ENCODE data around the gene TDRD6.
"Not testable (repeated sequence)": the region's sequence is repeated elsewhere in the genome, so short reads cannot be mapped to it uniquely, and the experiment has no call there.

The TDRD6 gene

DNA sequence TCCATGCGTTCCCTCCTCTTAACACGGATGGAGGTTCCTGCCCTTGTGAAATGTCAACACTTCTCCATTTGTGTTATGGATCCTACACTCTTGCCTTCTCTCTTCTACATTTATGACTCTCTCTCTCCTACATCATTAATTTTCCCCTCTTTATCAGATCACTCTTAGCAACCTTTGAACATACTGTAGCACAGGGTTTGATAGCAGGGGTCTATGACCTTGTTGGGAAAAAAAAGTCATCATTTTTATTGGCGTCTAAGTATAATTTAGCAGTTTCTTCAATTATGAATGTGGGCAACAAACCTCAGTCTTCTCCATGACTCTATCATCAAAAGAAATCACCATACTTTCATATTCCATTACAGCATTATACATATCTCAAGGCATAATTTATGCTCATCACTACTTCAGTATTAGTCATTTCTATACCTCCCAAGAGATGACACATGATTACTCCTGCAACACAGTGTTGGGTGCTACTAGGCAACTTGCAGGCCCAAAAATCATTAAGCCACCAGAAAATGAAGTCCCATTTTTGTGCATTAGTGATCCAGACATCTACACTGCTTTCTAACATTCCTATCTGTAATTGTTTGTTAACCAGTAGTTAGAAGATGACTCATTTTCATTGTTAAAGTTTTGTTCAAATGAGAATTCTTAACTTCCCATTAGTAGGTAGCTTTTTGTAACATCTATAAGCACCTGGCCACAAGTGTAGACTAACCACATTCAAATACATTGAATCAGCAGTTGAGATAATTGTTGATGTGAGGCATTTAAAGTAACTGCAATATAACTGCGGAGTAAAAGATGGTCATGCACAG lies 44.5 kb upstream of the TDRD6 start:
- H3K27me3 ChIP-seq (ENCODE audit: insufficient read depth, poor library complexity, severe bottlenecking): no peaks in the 10 kb centered on the region
- no peak overlapping the region for H3K27ac ChIP-seq (replicated peaks)
- TF ChIP-seq GABPA (IDR thresholded peaks at IDR 0.05; ENCODE audit: low read depth) (no peak), POLR2AphosphoS5 (IDR thresholded peaks at IDR 0.05; ENCODE audit: low read depth) (no peak), SPI1 (IDR thresholded peaks at IDR 0.05; ENCODE audit: borderline replicate concordance, low read depth) (no peak)
- TF ChIP-seq, protein P1, sequence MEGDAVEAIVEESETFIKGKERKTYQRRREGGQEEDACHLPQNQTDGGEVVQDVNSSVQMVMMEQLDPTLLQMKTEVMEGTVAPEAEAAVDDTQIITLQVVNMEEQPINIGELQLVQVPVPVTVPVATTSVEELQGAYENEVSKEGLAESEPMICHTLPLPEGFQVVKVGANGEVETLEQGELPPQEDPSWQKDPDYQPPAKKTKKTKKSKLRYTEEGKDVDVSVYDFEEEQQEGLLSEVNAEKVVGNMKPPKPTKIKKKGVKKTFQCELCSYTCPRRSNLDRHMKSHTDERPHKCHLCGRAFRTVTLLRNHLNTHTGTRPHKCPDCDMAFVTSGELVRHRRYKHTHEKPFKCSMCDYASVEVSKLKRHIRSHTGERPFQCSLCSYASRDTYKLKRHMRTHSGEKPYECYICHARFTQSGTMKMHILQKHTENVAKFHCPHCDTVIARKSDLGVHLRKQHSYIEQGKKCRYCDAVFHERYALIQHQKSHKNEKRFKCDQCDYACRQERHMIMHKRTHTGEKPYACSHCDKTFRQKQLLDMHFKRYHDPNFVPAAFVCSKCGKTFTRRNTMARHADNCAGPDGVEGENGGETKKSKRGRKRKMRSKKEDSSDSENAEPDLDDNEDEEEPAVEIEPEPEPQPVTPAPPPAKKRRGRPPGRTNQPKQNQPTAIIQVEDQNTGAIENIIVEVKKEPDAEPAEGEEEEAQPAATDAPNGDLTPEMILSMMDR (IDR thresholded peaks at IDR 0.05; ENCODE audit: insufficient read depth, low read length): no peak
- TF ChIP-seq, protein P2, sequence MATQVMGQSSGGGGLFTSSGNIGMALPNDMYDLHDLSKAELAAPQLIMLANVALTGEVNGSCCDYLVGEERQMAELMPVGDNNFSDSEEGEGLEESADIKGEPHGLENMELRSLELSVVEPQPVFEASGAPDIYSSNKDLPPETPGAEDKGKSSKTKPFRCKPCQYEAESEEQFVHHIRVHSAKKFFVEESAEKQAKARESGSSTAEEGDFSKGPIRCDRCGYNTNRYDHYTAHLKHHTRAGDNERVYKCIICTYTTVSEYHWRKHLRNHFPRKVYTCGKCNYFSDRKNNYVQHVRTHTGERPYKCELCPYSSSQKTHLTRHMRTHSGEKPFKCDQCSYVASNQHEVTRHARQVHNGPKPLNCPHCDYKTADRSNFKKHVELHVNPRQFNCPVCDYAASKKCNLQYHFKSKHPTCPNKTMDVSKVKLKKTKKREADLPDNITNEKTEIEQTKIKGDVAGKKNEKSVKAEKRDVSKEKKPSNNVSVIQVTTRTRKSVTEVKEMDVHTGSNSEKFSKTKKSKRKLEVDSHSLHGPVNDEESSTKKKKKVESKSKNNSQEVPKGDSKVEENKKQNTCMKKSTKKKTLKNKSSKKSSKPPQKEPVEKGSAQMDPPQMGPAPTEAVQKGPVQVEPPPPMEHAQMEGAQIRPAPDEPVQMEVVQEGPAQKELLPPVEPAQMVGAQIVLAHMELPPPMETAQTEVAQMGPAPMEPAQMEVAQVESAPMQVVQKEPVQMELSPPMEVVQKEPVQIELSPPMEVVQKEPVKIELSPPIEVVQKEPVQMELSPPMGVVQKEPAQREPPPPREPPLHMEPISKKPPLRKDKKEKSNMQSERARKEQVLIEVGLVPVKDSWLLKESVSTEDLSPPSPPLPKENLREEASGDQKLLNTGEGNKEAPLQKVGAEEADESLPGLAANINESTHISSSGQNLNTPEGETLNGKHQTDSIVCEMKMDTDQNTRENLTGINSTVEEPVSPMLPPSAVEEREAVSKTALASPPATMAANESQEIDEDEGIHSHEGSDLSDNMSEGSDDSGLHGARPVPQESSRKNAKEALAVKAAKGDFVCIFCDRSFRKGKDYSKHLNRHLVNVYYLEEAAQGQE (IDR thresholded peaks at IDR 0.05; ENCODE audit: insufficient replicate concordance, low read depth): no peak
- no peak overlapping the region for H3K4me3 ChIP-seq (replicated peaks; ENCODE audit: insufficient read depth, low read length)
- DNase-seq (ENCODE audit: low read depth in 1 of 2, low spot score in 1 of 2): no peak

DNA sequence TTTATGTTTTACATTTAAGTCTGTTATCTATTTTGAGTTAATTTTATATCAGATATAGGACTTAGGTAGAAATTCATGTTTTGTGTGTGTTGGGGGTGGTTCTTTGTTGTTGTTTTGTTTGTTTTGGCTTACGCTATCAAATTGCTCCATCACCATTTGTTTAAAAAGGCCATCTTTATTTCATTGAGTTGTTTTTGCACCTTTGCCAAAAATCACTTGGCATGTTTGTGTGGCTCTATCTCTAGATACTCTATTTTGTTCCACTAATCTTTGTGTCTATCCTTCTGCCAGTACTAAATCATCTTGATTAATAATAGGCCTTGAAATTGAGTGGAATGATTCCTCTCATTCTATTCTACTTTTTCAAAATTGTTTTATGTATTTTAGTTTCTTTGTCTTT lies 42.4 kb upstream of the TDRD6 start:
- DNase-seq (ENCODE audit: low read depth in 1 of 2, low spot score in 1 of 2): no peak
- TF ChIP-seq POLR2AphosphoS5 (IDR thresholded peaks at IDR 0.05; ENCODE audit: low read depth): no peak
- TF ChIP-seq GABPA (IDR thresholded peaks at IDR 0.05; ENCODE audit: low read depth): no peak
- TF ChIP-seq, protein P2 (IDR thresholded peaks at IDR 0.05; ENCODE audit: insufficient replicate concordance, low read depth): no peak
- TF ChIP-seq, protein P1 (IDR thresholded peaks at IDR 0.05; ENCODE audit: insufficient read depth, low read length): no peak
- no peak for TF ChIP-seq SPI1 (IDR thresholded peaks at IDR 0.05; ENCODE audit: borderline replicate concordance, low read depth)
- Histone ChIP-seq H3K4me3 (replicated peaks; ENCODE audit: insufficient read depth, low read length) (no peak overlapping the region), H3K27me3 (ENCODE audit: insufficient read depth, poor library complexity, severe bottlenecking) (no peaks in the 10 kb centered on the region), H3K27ac (replicated peaks) (no peak overlapping the region)

DNA sequence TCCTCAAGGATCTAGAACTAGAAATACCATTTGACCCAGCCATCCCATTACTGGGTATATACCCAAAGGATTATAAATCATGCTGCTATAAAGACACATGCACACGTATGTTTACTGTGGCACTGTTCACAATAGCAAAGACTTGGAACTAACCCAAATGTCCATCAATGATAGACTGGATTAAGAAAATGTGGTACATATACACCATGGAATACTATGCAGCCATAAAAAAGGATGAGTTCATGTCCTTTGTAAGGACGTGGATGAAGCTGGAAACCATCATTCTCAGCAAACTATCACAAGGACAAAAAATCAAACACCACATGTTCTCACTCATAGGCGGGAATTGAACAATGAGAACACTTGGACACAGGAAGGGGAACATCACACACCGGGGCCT lies 39.6 kb upstream of the TDRD6 start:
- not testable (repeated sequence) for DNase-seq (ENCODE audit: low read depth in 1 of 2, low spot score in 1 of 2)

DNA sequence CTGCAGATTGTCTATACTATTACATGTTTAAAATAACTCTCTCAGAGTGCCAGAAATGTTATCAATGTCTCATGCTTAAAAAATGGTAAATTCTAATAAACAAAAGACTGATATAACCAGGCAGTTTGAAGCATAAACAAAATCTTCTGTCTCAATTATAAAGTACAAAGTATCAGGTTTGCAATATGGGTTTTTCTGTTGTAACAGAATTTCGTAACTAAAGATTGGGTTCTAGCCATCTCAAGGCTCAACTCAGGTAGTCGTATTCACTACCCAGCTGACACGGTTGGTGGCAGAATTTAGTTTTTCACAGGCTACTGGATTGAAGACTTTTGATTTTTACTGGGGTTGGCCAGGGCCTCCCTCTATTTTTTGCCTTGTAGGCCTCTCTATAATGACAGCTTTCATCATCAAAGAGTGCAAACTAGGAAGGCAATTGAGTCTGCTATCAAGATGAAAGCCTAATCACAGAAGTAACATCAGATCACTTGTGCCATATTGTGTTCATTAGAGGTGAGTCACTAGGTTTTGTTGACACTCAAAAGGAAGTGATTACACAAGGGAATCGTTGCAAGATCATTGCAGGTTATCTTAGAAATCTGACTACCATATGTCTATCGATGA lies 38.7 kb upstream of the TDRD6 start:
- H3K27ac ChIP-seq (replicated peaks): no peak overlapping the region
- no peak overlapping the region for H3K4me3 ChIP-seq (replicated peaks; ENCODE audit: insufficient read depth, low read length)
- TF ChIP-seq, protein P1 (IDR thresholded peaks at IDR 0.05; ENCODE audit: insufficient read depth, low read length): no peak
- no peak for TF ChIP-seq GABPA (IDR thresholded peaks at IDR 0.05; ENCODE audit: low read depth)
- TF ChIP-seq, protein P2 (IDR thresholded peaks at IDR 0.05; ENCODE audit: insufficient replicate concordance, low read depth): no peak
- TF ChIP-seq SPI1 (IDR thresholded peaks at IDR 0.05; ENCODE audit: borderline replicate concordance, low read depth): no peak
- TF ChIP-seq POLR2AphosphoS5 (IDR thresholded peaks at IDR 0.05; ENCODE audit: low read depth): no peak
- H3K27me3 ChIP-seq (ENCODE audit: insufficient read depth, poor library complexity, severe bottlenecking): peaks cover 13% of the 10 kb centered on the region
- peak in 1 of 2 experiments; percentile 22 for DNase-seq (ENCODE audit: low read depth in 1 of 2, low spot score in 1 of 2)

More for the DNA sequence above, 39.6 kb upstream of the TDRD6 start:
- H3K27me3 ChIP-seq (ENCODE audit: insufficient read depth, poor library complexity, severe bottlenecking); H3K27ac ChIP-seq (replicated peaks); H3K4me3 ChIP-seq (replicated peaks; ENCODE audit: insufficient read depth, low read length): not testable (repeated sequence)

Measured in HL-60 (cell line).